GM18868 (cell line): Measurements from ENCODE around the gene HES1.

Source experiments
- ATAC-seq: cut with Tn5 transposase; IDR thresholded peaks from one replicate; pipeline ENCODE4 v1.9.1; 2021; ENCODE audit warnings: mild to moderate bottlenecking, moderate library complexity; ENCODE audit not compliant: unreplicated experiment

HES1 gene

GRCh38 chr3:194165271-194166018 is 29.5 kb downstream of the HES1 start:
- no peak for ATAC-seq

- ATAC-seq = no peak
These were observed 30.9 kb downstream of the HES1 start for GRCh38 chr3:194166682-194167479.

DNA sequence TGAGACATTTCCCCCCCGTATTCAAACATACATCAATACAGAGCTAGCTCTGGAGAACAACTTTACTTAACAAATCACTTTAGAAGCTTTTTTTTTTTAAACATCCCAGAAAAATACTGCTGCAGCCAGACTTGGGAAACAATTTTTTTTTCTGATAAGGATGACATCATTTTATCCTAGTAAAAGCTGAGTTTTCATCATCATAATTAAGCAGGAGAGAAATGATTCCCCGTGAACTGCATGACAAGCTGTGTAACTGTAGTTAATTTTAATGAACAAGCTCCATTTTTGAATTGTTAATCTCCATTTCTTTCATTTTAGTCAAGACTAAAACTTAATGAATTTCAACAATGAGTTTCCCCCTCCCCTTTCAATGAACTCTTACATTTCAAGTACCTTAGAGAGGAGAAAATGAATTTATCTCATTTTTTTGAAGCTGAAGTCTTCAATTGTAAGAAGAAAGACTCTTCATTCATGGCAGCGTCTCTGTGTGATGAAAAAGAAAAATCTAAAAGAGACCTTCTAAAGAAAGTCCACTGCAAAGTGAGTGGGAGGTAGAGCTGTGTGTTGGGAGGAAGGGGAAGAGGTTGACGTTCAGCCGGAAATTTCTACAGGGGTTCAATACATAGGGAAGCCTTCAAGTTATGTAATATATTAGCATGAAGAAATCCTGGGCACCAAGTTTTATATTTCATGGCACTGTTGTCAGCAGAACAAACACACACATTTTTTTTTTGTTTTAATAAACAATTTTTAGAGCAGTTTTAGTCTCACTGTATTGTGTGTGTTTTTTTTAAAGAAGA is 31.7 kb downstream of the HES1 start:
- no peak for ATAC-seq

- no peak for ATAC-seq
These were observed 33.0 kb downstream of the HES1 start for GRCh38 chr3:194168994-194169393.

GRCh38 chr3:194169595-194169994 is 33.6 kb downstream of the HES1 start:
- ATAC-seq = no peak

DNA sequence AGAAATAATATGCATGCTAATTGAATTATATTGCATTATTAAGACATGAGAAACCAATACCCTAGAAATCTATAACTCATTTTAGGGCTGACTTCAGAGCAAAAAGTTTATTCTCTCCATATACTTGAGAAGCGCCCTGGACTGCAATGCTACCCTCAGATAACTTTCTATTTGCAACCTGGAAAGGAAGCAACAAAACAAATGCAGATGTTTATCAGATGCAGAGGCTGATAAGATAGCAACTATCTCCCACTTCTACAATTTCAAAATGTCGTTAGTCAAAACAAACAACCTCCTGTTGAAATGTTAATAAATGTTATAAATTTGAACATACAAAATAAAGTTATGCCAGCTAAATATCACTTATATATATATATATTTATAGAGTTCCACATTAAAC is 34.8 kb downstream of the HES1 start:
- ATAC-seq = no peak

DNA sequence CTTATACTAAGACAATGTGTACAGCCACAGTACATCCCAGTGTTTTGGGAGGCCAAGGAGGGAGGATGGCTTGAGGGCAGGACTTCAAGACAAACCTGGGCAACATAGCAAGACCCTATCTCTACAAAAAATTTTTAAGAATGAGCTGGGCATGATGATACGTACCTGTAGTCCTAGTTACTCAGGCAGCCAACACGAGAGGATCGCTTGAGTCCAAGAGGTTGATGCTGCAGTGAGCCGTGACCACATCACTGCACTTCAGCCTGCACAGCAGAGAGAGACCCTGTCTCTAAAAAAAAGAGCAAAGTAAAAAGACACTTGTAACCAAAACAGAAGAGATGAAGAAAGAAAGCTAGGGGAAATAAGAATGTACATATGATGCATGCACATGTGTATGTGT is 38.5 kb downstream of the HES1 start:
- no peak for ATAC-seq

DNA sequence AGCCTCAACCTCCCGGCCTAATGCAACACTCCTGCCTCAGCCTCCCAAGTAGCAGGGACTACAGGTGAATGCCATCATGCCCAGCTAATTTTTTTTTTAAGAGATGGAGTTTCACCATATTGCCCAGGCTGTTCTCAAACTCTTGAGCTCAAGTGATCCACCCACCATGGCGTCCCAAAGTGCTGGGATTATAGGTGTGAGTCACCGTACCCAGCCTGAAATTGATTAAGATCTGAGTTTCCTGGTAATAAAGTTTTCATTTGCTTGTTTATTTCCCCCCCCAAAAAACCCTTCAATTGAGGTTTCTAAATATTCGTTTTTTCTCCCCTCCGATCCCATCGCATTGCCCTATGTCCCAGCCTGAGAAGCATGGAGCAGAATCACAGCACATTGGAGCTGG is 39.0 kb downstream of the HES1 start:
- ATAC-seq = no peak

DNA sequence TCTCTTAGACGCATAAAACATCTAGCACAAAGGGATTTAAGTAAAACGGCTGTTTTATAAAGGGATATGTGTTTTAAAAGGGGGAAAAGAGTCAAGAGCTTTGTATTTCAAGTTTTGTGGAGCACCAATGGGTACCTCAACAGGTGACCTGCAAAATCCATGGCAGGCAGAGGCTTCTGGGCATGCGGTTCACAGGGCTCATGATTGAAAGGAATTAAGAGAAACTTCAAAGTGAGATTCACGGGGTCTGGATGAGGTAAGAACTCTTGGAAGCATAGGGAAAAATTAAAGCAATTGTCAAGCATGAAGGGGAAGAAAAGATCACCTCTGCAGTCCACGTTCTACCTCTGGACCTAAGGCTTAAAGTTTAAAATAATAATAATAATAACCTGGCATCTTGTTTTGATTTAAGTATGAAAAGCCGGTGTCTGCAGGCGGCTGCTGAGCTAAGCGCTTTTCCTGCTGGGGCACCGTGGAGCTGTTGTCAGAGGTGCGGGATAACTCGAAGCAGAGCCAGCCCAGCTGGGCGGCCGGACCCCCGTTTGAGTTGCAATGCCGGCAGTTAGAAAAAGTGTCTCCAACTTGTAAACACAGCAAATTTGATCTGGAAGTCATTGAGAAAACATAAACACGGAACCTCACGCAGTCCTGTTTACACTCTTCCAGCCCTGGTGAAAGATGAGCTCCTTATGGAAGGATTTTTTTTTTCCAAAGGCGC is 40.5 kb downstream of the HES1 start:
- ATAC-seq = no peak

DNA sequence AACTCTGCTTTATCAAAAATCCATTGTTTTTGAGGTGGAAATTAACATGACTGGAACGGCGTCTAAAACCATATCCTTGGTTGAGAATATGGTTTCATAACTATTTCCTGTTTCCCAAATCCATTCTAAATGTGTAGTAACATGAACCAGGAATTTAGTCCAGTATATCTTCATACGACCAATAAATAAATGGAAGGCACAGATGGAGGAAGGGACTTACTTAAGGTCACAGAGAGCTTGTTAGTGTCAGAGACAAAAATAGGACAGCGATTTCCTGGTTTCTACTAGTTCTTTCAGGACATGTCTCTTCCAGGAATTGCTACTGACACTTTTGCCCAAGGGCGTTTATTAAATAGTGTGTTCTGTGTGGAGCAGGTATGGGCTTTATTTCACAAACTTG is 41.2 kb downstream of the HES1 start:
- no peak for ATAC-seq

DNA sequence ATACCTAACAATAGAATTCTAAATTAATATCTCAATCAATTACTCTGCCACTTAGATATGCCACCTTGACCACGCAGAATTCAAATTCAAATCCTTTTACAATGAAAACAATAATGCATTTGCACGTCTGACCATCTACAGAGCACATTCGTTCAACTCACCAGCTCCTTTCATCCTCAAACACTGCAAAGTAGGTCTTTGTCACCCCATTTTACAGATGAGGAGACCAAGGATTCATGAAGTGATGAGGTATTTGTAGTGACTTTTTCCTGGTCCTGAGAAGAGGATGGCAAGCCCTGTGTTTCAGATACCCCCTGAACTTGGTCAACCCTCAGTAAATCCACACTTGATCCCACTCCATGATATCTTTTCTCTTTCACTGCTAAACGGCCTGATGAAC is 42.2 kb downstream of the HES1 start:
- no peak for ATAC-seq

DNA sequence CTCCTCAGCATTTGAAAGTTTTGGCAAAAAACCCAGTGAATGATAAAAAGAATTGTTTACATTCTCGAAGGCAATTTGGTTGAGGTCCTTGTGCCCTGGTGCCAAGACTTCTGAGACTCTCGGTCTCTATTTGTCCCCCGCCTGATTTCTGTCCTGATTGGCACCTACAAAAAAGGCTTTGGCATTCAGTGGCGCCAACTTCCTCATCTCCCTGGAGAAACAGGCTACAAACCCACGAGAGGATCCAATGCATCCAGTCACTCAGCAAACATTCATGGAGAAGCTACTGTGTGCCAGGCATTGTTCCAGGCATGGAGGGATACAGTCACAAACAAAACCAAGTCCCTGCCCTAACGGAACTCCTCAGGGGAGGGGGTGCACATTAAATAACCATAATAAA is 42.7 kb downstream of the HES1 start:
- no peak for ATAC-seq

- ATAC-seq = no peak
These were observed 44.6 kb downstream of the HES1 start for GRCh38 chr3:194180570-194180969.

- no peak for ATAC-seq
These were observed 45.9 kb downstream of the HES1 start for GRCh38 chr3:194181612-194182529.

DNA sequence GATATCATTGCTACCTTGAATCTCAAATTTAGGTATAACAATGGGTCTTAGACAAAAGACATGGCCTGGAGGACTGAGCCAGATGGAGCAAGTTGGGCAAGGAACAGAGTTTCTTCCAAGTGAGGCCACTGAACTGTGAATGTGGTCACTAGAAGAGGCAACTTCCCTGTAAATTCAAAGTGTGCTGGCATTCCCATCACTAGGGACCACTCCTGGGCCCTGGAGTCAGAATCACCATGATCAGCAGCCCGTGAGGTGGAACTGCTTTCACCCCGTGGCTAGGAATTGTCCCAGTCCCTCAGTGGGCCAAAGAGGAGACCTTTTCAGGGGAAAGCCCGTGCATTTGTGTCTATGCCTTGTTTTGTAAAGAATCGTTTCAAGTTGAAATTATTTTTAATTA is 47.3 kb downstream of the HES1 start:
- no peak for ATAC-seq

GRCh38 chr3:194184265-194184751 is 48.4 kb downstream of the HES1 start:
- ATAC-seq = no peak

GRCh38 chr3:194184801-194185200 is 48.9 kb downstream of the HES1 start:
- ATAC-seq = no peak

- ATAC-seq = no peak
These were observed 49.3 kb downstream of the HES1 start for GRCh38 chr3:194185221-194185620.

- ATAC-seq = no peak
These were observed 51.4 kb downstream of the HES1 start for GRCh38 chr3:194187233-194187944.
